IMR-90 (cell line): Measurements from ENCODE around the gene RAD17. TPM values are rescaled to one million over a fixed set of nuclear protein-coding genes. Genes with fewer than 3 reads are reported as not detected.

Source experiments
- ATAC-seq: fragments of 200-7000 bp; cut with Tn5 transposase; 2 replicates; pipeline ENCODE4 v1.9.1; 2020; ENCODE audit warnings: low read depth, mild to moderate bottlenecking, moderate library complexity
- BruUV-seq: library from RNA; stranded (reverse); fragments of 400-500 nt; replicated peaks from 2 replicates; lab custom pipeline; 2021; lab: Mats Ljungman, UMichigan
- CTCF ChIA-PET: fragments of 300-600 bp; formaldehyde crosslinking; extraction: SDS; loops from one replicate; lab custom pipeline; 2021; ENCODE audit warnings: antibody characterized with exemption; lab: Yijun Ruan, JAX
- POLR2A ChIA-PET: fragments of 300-600 bp; sonication (Branson Sonifier 250); formaldehyde crosslinking; loops from one replicate; lab custom pipeline; 2022; ENCODE audit warnings: antibody characterized with exemption; ENCODE audit not compliant: unreplicated experiment; lab: Charles Lee
- DNase-seq: peaks from one replicate; pipeline ENCODE4 v3.0.0; 2013
- H2AFZ ChIP-seq: replicated peaks from 2 replicates; pipeline ENCODE3; 2013; ENCODE audit warnings: low read length, mild to moderate bottlenecking; ENCODE audit not compliant: poor library complexity
- H2AK5ac ChIP-seq: 2 replicates; pipeline ENCODE4 v1.6.1; 2013; ENCODE audit warnings: low read depth, low read length, inconsistent platforms
- H2AK9ac ChIP-seq: replicated peaks from 2 replicates; pipeline ENCODE3; 2013; ENCODE audit warnings: mild to moderate bottlenecking, low read depth, low read length, moderate library complexity; ENCODE audit not compliant: poor library complexity
- H2BK120ac ChIP-seq: 2 replicates; pipeline ENCODE4 v1.6.1; 2013; ENCODE audit warnings: low read depth, low read length, inconsistent platforms
- H2BK15ac ChIP-seq: 3 replicates; pipeline ENCODE4 v1.6.1; 2013; ENCODE audit warnings: low read depth, low read length, inconsistent platforms
- H2BK20ac ChIP-seq: 2 replicates; pipeline ENCODE4 v1.6.1; 2013; ENCODE audit warnings: low read depth, mild to moderate bottlenecking, inconsistent platforms, low read length, moderate library complexity
- H2BK5ac ChIP-seq: 2 replicates; pipeline ENCODE4 v1.6.1; 2013; ENCODE audit warnings: mild to moderate bottlenecking, low read depth, low read length, inconsistent platforms; ENCODE audit not compliant: poor library complexity, severe bottlenecking
- H3K14ac ChIP-seq: replicated peaks from 2 replicates; pipeline ENCODE4 v1.6.1; 2013; ENCODE audit warnings: low read depth, low read length, inconsistent platforms
- H3K18ac ChIP-seq: 2 replicates; pipeline ENCODE4 v1.6.1; 2013; ENCODE audit warnings: low read depth, low read length, control low read depth
- H3K23ac ChIP-seq: 2 replicates; pipeline ENCODE4 v1.6.1; 2013; ENCODE audit warnings: low read depth, low read length, inconsistent platforms
- H3K27ac ChIP-seq: 2 replicates; pipeline ENCODE4 v1.5.1; 2013; ENCODE audit warnings: mild to moderate bottlenecking, control low read depth, low read length; ENCODE audit not compliant: insufficient read depth
- H3K27me3 ChIP-seq: 2 replicates; pipeline ENCODE4 v1.6.1; 2013; ENCODE audit warnings: low read length; ENCODE audit not compliant: control insufficient read depth, insufficient read depth
- H3K36me3 ChIP-seq: 2 replicates; pipeline ENCODE4 v1.6.1; 2013; ENCODE audit warnings: low read length, mixed read lengths; ENCODE audit not compliant: control insufficient read depth, insufficient read depth
- H3K4ac ChIP-seq: 2 replicates; pipeline ENCODE4 v1.6.1; 2013; ENCODE audit warnings: low read depth, low read length, inconsistent platforms
- H3K4me1 ChIP-seq: 2 replicates; pipeline ENCODE4 v1.6.1; 2013; ENCODE audit warnings: low read length, mixed read lengths; ENCODE audit not compliant: control insufficient read depth, insufficient read depth
- H3K4me2 ChIP-seq: 2 replicates; pipeline ENCODE4 v1.6.1; 2013; ENCODE audit warnings: low read depth, mild to moderate bottlenecking, control low read depth, low read length, moderate library complexity
- H3K4me3 ChIP-seq: 2 replicates; pipeline ENCODE4 v1.5.1; 2013; ENCODE audit warnings: low read depth, mild to moderate bottlenecking, control low read depth, low read length, moderate library complexity; ENCODE audit not compliant: insufficient read depth
- H3K56ac ChIP-seq: 2 replicates; pipeline ENCODE4 v1.6.1; 2013; ENCODE audit warnings: low read length, inconsistent platforms; ENCODE audit not compliant: insufficient read depth; ENCODE audit errors: extremely low read depth
- H3K79me1 ChIP-seq, 2 experiments: 2 replicates each; pipeline ENCODE4 v1.6.1; 2013; ENCODE audit warnings: low read length in 2 of 2, inconsistent platforms in 1 of 2, low read depth in 1 of 2
- H3K9ac ChIP-seq: 2 replicates; pipeline ENCODE4 v1.6.1; 2013; ENCODE audit warnings: low read depth, low read length, control low read depth
- H3K9me1 ChIP-seq: 2 replicates; pipeline ENCODE4 v1.6.1; 2013; ENCODE audit warnings: low read length, inconsistent platforms; ENCODE audit not compliant: insufficient read depth
- H3K9me3 ChIP-seq: 2 replicates; pipeline ENCODE4 v1.6.1; 2013; ENCODE audit warnings: low read length; ENCODE audit not compliant: control insufficient read depth, insufficient read depth
- H4K20me1 ChIP-seq: 2 replicates; pipeline ENCODE4 v1.6.1; 2013; ENCODE audit warnings: low read length, inconsistent platforms; ENCODE audit not compliant: insufficient read depth
- H4K5ac ChIP-seq: 2 replicates; pipeline ENCODE4 v1.6.1; 2013; ENCODE audit warnings: mild to moderate bottlenecking, low read depth, low read length, control low read depth
- H4K8ac ChIP-seq, 2 experiments: 2 replicates each; pipeline ENCODE4 v1.6.1; 2013; ENCODE audit warnings: low read depth in 2 of 2, low read length in 2 of 2, control low read depth in 1 of 2, inconsistent platforms in 1 of 2
- H4K91ac ChIP-seq: 2 replicates; pipeline ENCODE4 v1.6.1; 2013; ENCODE audit warnings: low read depth, low read length, inconsistent platforms; ENCODE audit not compliant: insufficient read depth
- CHD1 ChIP-seq: IDR thresholded peaks from 2 replicates; pipeline ENCODE4 v1.6.1; 2012; ENCODE audit warnings: low read depth, low read length, improper control_type of control experiment
- MAZ ChIP-seq: IDR thresholded peaks from 2 replicates; pipeline ENCODE4 v1.6.1; 2012; ENCODE audit warnings: low read depth, mild to moderate bottlenecking, low read length, improper control_type of control experiment, moderate library complexity, borderline replicate concordance
- POLR2A ChIP-seq: IDR thresholded peaks from 2 replicates; pipeline ENCODE4 v1.6.1; 2012; ENCODE audit warnings: mild to moderate bottlenecking, low read depth, low read length
- RAD21 ChIP-seq: IDR thresholded peaks from 2 replicates; pipeline ENCODE4 v1.6.1; 2012; ENCODE audit warnings: low read length, improper control_type of control experiment
- RFX5 ChIP-seq: IDR thresholded peaks from 2 replicates; pipeline ENCODE4 v1.8.0; 2012; ENCODE audit warnings: low read depth, mild to moderate bottlenecking, low read length, moderate library complexity
- SMC3 ChIP-seq: fragments of 150-350 bp; IDR thresholded peaks from 2 replicates; pipeline ENCODE4 v1.6.1; 2016; ENCODE audit warnings: low read depth, mild to moderate bottlenecking, antibody characterized with exemption, low read length, moderate library complexity
- WGBS, 2 experiments: methylation state at CpG; one replicate each; pipeline versions ENCODE4 v1.1.5 to v1.1.7; 2013; ENCODE audit warnings: missing lambda C conversion rate in 2 of 2; ENCODE audit not compliant: insufficient read length in 1 of 2; ENCODE audit errors: extremely low coverage in 2 of 2; 5-methylcytosine and 5-hydroxymethylcytosine counted together
- dilution Hi-C: fragments of 300-500 bp; cut with HindIII; formaldehyde crosslinking; loops from one replicate; pipeline ENCODE4 v1.14.3; 2018; ENCODE audit warnings: low sequenced_read_pairs; ENCODE audit not compliant: unreplicated experiment
- in situ Hi-C: fragments of 300-500 bp; cut with MboI; formaldehyde crosslinking; loops from 3 replicates; pipeline ENCODE4 v1.14.3; 2019; ENCODE audit warnings: low sequenced_read_pairs, inconsistent platforms, mixed read lengths
- intact Hi-C: fragments of 100-400 bp; cut with micrococcal nuclease; formaldehyde crosslinking; loops from 2 replicates; pipeline ENCODE4 v1.10.0; 2022
- polyA plus RNA-seq, 3 experiments: library from polyadenylated mRNA; depleted of rRNA; stranded (reverse); fragments of >200 nt; gene quantifications; 2 replicates each; pipeline ENCODE4 v1.2.3, GENCODE V29; 2012; ENCODE audit warnings: low replicate concordance in 1 of 3
- total RNA-seq: library from RNA; depleted of rRNA; stranded (reverse); fragments of >200 nt; gene quantifications from 2 replicates; pipeline ENCODE4 v1.2.3, GENCODE V29; 2012
- TF ChIP-seq, protein P1 (sequence below): conservative IDR thresholded peaks from 2 replicates; pipeline ENCODE4 v1.5.1; 2012; ENCODE audit warnings: mild to moderate bottlenecking, low read depth, low read length, improper control_type of control experiment

Gene RAD17
- total and polyA plus RNA-seq, 2 of the 4 experiments (the other 2 are of a cell fraction): 10.9 to 11.4 TPM

DNA sequence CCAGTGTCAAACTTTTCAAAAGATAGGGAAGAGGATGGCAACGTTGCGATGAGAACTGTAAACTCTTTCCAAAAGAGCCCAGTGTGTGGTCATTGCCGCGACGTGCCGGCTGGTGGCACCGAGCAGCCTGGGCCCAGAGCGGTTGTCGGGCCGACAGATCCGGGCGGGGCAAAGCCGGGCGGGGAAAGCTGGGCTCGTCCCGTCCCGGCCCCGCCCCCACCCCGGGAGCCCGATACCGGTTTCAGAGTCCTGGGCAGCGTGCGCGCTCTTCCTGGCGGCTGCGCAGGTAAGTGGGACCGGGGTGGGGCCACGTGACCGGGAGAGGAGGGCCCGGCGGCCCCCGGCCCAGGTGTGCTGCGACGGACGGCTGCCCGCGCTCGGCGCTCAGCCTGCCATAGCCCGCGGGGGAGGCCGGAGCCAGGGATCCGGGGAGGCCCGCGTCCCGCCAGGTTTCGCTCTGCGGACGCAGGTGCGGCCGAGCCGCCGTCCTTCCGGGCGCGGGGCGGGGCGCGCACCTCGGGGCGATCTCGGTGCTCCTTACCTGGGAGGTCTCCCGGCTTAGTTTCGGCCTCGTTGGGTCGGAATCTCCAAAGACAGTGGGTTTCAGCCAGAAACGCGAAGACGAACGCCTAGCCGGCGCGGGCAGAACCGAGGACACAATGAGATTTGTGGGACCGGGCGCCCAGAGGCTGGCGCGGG is 45.4 kb downstream of the RAD17 start, which contains the start of gene MARVELD2:
MARVELD2 (plus strand) TSS at position 232 of the 699 bp plus-strand sequence. CDS start 4,270 bp downstream, outside the sequence.
- no TSS peak for BruUV-seq
- Histone ChIP-seq H3K23ac (no peak within 1 kb of the TSS), H2BK15ac (no peak within 1 kb of the TSS), H3K4ac (no peak within 1 kb of the TSS), H2AFZ (peak within 1 kb of the TSS; percentile 88), H3K9me1 (no peaks in the 10 kb centered on the region), H3K36me3 (peaks cover 5% of the 10 kb centered on the region), H3K4me3 (peak within 1 kb of the TSS; percentile 43), H4K91ac (no peak within 1 kb of the TSS), H3K27ac (no peak within 1 kb of the TSS), H3K27me3 (no peaks in the 10 kb centered on the region), H3K4me1 (no peaks in the 10 kb centered on the region), H3K4me2 (peak within 1 kb of the TSS; percentile 44), H3K56ac (no peak within 1 kb of the TSS), H4K8ac (no peak within 1 kb of the TSS), H2AK5ac (no peak within 1 kb of the TSS), H4K20me1 (no peaks in the 10 kb centered on the region), H3K9ac (no peak within 1 kb of the TSS; the same call in 1 of the 2 replicates), H2BK120ac (no peak within 1 kb of the TSS), H3K9me3 (no peaks in the 10 kb centered on the region), H3K14ac (no peak within 1 kb of the TSS), H3K18ac (no peak within 1 kb of the TSS), H2AK9ac (peak within 1 kb of the TSS; percentile 44), H4K5ac (no peak within 1 kb of the TSS), H3K79me1 (no peaks in the 10 kb centered on the region), H2BK20ac (no peak within 1 kb of the TSS), H2BK5ac (no peak within 1 kb of the TSS)
- DNase-seq (peak; percentile 6), ATAC-seq (peak; percentile 99)
- ChIA-PET CTCF (no interaction called here), POLR2A (no interaction called here)
- WGBS, 2 experiments: 26% methylated on average over 31 of the region's 78 CpGs; no CpG with 5 or more reads in 1 of the 2 experiments
- TF ChIP-seq POLR2A (no peak), RAD21 (peak; percentile 43), MAZ (no peak), SMC3 (peak; percentile 33; the same call in 1 of the 2 replicates), CHD1 (no peak), RFX5 (no peak)
- TF ChIP-seq, protein P1, sequence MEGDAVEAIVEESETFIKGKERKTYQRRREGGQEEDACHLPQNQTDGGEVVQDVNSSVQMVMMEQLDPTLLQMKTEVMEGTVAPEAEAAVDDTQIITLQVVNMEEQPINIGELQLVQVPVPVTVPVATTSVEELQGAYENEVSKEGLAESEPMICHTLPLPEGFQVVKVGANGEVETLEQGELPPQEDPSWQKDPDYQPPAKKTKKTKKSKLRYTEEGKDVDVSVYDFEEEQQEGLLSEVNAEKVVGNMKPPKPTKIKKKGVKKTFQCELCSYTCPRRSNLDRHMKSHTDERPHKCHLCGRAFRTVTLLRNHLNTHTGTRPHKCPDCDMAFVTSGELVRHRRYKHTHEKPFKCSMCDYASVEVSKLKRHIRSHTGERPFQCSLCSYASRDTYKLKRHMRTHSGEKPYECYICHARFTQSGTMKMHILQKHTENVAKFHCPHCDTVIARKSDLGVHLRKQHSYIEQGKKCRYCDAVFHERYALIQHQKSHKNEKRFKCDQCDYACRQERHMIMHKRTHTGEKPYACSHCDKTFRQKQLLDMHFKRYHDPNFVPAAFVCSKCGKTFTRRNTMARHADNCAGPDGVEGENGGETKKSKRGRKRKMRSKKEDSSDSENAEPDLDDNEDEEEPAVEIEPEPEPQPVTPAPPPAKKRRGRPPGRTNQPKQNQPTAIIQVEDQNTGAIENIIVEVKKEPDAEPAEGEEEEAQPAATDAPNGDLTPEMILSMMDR: peak; percentile 34
- dilution Hi-C loops: no loop called here
- intact Hi-C loops: no loop called here
- in situ Hi-C loops: no loop called here
